LHCN-M2 (cell line): ENCODE results near the gene ARIH2. TPM values are rescaled to one million over a fixed set of nuclear protein-coding genes. Genes with fewer than 3 reads are reported as not detected.

Experiments used
- DNase-seq: peaks from one replicate; pipeline ENCODE4 v3.0.0-alpha.2; 2012; ENCODE audit warnings: low read depth
- total RNA-seq: library from RNA; depleted of rRNA; stranded (reverse); fragments of >200 nt; gene quantifications from 2 replicates; pipeline ENCODE4 v1.2.3, GENCODE V29; 2014

Gene ARIH2
- total RNA-seq, 1 experiment from 2014 or later: 84.3 TPM

DNA sequence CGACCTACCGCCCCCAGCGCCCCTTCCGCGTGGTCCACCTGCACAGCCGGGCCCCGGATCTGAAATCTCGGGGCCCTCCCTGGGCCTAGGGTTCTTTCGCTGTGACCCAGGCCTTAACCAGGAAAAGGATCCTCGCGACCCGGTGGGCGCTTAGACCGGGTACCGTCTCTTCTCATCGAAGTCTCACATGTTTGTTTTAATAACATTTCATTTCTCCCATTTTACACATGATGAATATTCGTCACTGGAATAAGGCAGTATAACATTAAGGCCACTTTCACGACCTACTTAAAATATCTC is 100.0 kb downstream of the ARIH2 start:
- no peak for DNase-seq

DNA sequence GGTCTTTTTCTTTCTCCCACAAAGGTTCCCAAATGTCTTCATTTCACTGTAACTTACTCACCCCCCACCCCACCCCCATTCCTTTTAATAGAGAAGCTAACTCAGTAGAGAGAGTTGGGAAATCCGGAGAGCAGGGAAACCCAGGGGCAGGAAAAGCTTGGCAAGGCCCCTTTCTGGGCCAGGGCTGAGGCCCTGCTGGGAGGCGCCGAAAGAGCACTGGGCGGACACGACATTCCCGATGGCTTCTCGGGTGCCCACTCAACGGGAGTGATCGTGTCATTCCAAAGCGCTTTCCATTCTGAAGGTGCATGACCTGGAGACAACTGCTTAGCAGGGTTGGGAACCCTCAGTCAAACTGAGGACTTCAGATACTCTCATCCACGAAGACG is 101.3 kb downstream of the ARIH2 start:
- no peak for DNase-seq

DNA sequence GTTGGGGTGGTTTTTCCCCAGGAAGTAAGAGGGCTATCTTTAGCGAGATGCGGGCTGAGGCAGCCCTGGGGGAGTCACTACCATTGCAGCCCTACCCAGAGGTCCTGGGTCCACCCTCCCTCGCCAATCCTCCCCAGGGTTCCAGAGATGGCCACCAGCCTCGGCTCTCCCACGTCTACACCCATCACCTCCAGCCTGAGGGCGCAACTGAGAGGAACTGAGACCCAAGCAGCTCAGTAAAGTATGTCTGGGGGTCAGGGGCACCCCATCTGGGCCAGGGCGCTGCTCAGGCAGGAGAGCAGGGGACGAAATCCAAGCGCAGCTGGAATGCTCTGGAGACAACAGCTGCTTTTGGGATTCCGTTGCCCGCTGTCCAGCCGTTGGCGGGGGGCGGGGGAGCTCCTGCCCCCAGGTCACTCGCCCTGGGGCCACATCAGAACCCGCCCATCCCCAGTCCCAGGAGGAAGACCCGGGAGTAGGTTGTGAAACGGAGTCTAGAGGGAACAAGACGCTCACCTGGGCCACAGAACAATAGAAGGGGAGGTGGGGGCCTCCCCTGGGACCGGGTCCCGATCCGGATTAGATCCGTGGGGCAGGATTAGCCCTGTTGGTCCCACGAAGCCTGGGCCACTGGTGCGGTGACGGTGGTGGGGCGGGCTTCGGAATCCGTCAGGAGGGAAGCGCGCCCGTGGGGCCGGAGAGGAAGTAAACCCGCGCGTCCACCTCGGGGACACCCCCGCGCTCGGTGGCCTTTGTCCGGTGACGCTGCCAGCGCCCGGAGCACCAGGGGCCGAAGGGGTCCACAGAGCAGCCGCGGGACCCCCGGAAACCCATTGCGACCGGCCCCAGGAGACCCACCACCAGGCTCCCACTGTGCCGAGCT is 101.9 kb downstream of the ARIH2 start:
- peak; percentile 65 for DNase-seq

DNA sequence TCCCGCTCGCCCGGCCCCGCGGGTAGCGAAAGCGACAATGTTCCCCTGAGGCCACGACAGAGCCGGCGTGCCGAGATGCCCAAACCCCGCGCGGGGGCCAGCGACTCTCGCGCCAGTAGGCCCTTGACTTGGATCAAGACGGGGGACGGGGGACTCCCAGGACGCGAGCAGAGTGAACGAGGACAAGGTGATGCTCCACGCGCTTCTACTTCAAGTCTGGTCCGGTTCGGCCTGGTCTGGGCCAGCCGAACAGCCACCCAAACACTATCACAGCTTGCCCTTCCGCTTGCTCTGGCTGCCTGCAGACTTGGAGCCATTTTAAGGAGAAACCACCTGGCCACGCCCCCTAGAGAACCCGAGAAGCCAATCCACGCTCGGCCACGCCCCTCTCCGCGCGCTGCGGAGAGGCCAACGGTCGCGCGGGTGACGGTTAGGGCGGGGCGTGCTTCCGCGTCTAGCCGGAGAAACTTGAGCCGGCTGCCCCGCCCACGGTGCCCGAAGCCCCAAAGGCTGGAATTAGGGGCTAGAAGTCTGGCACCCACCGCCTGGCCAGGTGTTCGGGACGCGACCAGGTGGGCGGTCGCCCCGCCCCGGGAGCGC is 102.7 kb downstream of the ARIH2 start:
- peak; percentile 97 for DNase-seq

DNA sequence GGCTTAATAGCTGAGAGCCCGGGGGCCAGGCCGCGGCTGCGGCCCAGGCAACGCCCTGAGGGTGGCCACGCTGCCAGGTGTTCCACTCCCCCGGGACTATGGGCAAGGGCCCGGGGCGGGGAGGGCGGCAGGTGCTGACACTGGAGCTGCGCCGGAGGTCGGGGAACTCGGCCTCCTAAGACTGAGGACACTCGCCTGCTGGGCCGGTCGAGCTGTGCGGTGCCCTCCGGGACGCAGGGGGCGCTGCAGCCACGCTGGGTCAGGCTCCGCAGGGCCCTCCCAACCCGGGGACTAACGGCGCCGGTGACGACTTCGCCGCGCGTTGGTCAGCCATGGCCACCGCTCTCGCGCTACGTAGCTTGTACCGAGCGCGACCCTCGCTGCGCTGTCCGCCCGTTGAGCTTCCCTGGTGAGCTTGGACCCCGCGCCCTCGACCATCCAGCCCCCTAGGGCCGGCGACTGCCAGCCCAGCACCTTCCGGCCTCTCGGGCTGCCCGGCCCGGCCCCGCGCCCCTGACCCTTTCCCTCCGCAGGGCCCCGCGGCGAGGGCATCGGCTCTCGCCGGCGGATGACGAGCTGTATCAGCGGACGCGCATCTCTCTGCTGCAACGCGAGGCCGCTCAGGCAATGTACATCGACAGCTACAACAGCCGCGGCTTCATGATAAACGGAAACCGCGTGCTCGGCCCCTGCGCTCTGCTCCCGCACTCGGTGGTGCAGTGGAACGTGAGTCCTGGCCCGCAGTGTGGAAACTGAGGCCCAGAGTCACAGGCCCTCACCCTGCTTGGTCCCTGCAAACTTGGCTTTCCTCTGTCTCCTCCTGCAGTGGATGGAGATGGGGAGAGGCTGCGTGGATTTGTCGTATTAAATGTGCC is 103.4 kb downstream of the ARIH2 start, which contains the start of gene NDUFAF3:
NDUFAF3 (plus strand) TSS at position 309 of the 875 bp plus-strand sequence; CDS start at position 333, 24 bp downstream.
- DNase-seq: peak; percentile 94

DNA sequence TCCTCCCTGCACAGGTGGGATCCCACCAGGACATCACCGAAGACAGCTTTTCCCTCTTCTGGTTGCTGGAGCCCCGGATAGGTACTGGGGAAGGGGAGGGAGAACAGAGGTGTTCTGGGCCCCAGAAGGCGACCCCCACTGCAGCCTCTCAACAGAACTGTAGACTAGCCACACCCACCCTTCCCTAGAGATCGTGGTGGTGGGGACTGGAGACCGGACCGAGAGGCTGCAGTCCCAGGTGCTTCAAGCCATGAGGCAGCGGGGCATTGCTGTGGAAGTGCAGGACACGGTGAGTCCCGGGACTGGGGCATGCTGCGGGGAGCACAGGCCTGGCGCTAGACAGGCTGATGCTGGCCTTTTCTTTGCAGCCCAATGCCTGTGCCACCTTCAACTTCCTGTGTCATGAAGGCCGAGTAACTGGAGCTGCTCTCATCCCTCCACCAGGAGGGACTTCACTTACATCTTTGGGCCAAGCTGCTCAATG is 104.1 kb downstream of the ARIH2 start:
- no peak for DNase-seq

DNA sequence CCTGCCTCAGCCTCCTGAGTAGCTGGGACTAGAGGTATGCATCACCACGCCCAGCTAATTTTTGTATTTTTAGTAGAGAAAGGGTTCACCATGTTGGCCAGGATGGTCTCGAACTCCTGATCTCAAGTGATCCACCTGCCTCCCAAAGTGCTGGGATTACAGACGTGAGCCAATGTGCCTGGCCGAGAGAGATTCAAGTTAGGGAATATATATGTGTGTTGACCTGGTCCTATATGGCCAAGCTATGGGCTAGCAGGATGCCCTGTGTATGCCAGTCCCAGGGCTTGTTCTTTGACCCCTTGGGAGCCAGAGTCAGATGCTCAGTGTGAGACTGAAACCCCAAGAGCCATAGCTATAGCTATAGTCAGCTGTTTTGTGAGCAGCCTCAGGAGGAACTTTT is 105.1 kb downstream of the ARIH2 start:
- no peak for DNase-seq

DNA sequence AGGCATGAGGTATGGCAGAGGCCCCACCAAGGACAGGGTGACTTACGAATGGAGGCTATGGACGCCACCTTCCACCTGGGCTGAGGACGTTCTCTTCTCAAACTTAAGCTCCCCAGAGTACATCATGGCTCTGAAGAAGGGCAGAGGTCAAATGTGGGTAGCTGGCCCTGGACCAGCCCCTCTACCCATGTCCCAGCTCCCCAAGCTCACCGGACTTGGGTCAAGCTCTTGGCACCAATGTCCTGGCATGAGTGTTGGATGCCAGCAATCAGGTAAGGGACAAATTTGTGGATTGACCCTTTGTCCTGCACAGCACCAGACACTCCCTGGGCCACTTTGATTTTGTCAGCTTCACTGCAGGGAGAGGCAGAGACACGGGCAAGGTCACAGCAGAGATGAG is 105.8 kb downstream of the ARIH2 start:
- DNase-seq: no peak

DNA sequence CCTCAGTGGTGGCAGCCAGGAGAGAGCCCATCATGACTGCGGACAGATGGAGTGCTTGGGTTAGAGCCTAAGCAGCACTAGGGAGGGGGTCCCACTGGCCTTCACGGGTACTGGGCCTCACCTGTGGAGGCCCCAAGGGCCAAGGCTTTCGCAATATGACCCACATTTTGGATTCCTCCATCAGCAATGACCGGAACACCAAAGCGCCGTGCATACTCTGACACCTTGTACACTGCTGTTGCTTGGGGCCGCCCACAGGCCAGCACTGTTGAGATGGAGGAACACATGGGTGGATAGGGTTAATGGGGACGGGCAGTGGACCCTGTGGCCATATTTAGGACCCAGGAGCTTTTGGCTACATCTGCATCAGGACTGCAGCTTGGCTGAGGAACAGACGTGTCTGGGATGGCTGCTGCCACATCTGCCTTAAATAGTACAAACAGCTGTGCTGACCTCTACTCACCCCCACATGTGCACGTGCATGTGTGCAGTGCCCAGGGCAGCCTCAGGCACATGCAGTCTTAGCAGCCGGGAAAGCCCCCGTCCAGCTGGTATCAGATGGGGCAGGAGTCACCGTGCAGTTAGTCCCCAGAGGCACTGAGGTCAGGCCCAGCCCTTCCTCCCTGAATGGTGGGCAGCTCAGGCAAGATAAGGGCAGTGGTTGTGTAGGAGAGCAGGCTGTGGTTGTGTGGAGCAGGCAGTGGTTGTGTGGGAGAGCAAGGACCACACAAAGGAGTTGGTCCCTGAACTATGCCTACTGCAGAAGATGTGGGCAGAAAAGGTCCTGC is 106.6 kb downstream of the ARIH2 start:
- peak; percentile 76 for DNase-seq

DNA sequence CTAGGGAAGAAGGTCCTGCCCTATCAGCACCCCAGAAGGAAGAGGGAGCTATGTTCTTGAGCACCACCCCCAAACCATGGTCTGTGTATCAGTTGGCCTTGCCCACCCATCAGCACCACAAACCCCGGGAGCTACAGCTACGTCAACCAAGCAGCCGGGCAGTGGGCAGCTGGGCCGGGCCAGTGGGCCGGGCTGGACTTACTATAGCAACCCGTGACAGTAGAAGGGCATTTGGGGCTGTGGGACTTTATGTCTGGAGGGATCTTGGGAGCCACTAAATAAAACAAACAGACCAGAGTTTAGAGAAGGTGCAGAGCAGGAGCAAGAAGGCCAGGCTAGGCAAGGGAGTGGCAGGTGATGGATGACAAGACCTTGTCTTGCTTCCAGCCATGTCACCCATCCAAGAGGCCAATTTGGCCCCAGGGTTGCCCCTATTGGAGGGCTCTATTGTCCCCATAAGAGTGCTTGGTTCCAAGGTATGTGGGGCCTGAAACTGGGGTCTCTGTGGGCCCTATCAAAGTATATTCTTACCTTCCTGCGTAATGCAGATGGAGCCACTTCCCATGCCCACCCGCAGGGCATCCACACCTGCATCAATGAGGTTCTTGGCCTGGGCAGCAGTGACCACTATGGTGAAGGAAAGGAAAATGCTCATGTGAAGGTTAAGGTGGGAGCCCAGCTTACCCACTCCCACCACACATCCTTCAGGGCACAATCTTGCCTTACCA is 107.3 kb downstream of the ARIH2 start:
- DNase-seq: no peak

DNA sequence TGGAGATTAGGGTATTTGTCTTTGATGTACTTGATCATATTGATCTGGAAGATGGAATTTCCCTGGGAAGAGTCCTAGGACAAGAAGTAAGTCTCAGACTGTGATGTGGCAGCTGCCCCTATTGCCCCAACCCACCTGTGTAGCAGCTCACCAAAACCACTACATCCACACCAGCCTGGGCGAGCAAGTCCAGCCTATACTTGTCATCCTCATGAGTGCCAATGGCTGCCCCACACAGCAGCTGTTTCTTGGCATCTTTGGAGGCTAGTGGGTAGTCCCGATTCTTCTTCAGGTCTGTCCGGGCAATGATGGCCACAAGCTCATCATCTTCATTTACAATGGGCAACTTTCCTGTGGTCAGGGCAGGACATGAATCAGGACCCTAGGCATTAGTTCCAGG is 107.9 kb downstream of the ARIH2 start:
- no peak for DNase-seq

DNA sequence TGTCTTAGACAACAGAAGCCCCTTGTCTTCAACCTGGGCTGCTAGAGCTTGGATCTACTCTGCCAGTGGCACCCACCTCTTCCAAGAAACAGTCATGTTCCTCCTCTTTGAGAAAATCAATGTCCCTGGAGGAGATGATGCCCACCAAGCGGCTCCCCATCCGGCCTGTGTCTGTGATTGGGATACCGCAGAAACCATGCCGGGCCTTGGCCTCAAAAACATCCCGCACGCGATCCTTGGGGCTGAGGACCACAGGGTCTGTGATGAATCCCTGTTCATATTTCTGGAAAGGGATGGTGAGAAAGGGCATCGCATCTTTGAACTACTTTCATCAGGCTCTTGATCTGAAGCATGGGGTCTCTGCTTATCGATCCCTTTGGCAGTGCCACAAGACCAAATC is 109.0 kb downstream of the ARIH2 start:
- no peak for DNase-seq

DNA sequence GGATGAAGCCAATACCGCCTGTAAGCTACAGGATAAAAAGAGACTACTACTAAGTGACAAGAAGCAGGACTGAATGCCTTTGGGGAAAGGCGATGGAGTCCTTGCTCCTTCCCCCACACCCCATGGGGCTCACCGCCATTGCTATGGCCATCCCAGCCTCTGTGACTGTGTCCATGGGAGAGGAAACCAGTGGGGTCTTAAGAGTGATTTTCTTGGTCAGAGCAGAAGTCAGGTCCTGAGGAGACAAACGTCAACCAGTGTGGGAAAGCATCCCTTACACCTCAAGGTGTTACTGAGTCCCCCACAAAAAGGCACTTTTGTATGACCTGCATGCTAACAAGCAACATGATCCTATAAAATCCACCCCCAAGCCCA is 109.6 kb downstream of the ARIH2 start:
- no peak for DNase-seq

DNA sequence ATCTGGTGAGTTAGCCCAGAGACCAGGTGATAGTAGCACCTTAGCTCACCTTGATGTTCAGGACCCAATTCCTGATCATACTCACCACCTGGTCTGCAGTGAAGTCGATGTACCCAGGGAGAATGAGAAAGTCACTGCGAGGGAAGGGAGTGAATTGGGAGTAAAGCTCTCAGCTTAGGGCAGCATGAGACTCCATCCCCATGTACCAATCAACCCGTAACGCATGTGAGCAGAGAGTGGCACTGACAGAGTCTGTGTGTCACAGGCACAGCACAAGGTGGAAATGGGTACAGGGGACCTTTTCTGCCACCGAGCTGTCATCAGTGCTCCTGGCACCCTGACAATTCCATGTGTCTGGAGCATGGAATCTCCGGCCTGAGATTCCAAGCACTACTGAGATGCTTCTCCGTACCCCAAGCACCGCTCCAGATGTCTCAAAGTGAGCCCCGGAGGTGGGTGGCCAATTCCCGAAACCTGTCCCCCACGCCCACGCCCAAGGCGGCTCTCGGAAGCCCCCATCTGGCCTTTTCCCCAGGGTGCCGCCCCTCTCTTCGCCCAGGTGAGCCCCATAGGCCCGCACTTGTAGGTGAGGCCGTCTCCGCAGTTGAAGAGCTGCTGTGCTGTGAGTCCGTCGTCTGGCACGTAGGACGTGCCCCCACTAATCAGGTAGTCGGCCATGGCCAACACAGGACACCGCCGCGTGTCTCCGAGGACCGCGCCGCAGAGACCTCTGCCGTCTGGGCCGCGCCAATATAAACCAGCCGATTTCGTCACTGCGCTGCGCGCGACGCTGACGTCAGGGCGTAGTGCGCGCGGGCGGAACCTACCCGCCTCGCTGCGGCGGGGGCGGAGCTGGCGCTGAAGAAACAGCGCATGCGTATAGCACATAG is 110.3 kb downstream of the ARIH2 start, which contains the start of gene IMPDH2:
IMPDH2 (minus strand) TSS at position 726 of the 890 bp plus-strand sequence; CDS start at position 678, 48 bp downstream.
- peak; percentile 86 for DNase-seq

DNA sequence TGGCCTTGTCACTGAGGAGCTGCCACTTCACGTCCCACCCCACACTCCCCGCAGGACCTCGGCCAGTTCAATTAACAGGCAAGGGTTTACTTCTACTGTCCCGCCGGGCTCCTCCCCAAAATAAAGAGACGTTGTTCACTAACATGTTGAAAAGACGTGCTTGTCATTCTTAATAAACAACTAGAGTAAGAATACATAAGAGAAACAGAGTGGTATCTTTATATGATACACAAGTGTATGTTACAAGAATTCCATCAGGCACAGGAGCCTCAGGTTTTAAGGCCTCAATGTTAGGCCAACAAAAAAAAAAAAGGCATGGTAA is 110.9 kb downstream of the ARIH2 start:
- DNase-seq: no peak

DNA sequence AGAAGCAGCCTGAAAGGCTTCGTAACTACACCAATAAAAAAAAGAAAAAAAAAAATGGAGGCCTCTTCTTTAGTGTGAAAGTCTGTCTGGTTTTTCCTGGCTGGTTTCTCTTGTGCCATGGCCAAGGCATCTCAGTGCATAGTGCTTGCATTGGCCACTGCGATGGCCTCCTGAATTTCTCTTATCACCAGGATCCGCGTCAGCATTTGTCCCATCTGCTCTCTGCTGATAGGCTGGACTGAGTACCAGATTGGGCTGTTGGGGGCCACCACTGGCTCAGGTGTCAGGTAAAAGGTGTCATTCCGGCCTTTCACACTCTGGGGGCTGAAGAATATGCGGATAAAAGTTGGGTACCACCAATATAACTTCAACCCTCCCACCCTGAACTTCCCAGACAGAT is 111.7 kb downstream of the ARIH2 start:
- DNase-seq: no peak

DNA sequence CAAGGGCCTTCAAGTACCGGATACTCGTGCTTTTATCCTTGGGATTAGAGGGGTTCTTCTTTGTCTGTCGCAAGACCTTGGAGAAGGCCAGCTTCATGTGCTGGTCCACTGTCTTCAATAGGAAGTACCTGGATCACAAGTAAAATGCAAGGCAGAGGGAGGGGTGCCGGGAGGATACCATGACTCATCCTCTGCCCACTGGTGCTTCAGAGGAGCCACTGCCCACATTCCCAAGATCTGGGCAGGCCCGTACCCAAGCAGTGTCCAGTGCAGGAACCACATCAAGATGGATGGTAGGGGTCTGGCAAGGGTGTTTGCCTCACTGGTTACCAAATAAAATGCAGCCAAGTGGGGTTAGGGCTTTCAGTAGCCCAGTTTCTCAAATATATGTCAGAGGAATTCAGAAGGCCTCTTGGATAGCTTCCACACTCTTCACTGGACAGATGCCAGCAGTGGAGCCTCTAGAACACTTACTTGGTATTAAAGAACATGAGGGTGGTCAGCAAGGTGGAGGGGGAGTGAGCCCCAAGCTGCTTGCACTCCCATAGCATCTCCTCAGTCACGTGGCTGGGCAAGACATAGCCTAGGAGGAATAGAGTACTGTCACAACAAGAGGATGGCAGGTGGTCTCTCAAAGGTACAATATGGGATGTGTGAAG is 114.1 kb downstream of the ARIH2 start:
- no peak for DNase-seq

DNA sequence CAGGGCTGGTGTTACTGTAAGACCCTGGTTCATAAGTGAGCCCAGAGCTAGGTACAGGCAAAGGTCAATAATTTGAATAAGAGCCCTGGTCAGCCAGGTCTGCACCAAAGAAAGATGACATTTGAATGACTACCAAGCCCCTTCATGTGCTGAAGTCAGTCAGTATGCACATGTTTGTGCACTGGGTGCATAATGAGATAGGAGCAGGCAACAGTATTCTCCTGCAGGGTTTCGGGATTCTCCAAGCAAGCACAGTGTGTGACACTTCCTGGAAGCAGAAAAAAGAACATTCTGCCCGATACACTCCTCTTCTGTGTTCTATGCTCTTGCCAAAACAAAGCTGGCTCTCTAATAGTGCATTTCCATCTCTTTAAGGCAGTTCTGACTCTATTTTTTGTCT is 116.0 kb downstream of the ARIH2 start:
- DNase-seq: no peak

DNA sequence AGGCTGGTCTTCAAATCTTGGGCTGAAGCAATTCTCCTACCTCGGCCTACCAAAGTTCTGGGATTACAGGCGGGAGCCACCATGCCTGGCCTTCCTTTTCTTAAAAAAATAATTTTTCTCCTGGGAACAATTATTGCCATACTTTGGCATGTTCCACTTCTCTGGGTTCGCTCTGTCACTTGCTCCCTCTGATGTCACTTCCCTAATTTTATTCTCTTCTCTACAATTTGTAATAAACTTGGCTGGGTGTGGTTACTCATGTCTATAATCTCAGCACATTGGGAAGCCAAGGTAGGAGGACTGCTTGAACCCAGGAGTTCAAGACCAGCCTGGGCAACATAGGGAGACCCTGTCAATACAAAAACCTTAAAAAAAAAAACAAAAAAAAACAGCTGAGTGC is 116.6 kb downstream of the ARIH2 start:
- no peak for DNase-seq
